ENCODE measurements around the gene SLC17A7. TPM values are rescaled to one million over a fixed set of nuclear protein-coding genes. Genes with fewer than 3 reads are reported as not detected.

Gene SLC17A7
- total RNA-seq, 1 donor from 2014 or later, result 1.6 TPM

GRCh38 chr19:49418511-49418910 is 22.8 kb downstream of the SLC17A7 start:
- intact Hi-C loops (cut with DNase I), result no loop called here
- no peak for DNase-seq (ENCODE audit: low spot score)

GRCh38 chr19:49417088-49417487 is 24.2 kb downstream of the SLC17A7 start:
- DNase-seq (ENCODE audit: low spot score), result no peak
- intact Hi-C loops (cut with DNase I), result no loop called here

DNA sequence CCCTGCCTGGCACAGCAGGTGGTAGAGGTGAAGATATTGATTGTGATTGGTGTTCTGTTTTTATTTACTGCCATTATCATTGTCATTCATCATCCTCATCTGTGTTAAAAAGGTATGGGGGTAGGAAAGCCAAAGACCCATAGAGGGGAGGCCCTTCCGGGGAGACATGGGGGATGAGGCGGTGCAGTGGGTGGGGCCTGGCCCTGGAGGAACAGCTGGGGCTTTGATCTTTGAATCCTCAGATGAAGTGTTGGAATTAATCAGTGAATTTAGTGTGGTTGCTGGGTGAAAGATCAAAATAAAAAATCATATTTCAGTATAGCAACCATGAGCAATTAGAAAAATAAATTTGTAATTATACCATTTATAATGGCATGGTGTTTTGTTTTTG is 25.5 kb downstream of the SLC17A7 start:
- no peak for DNase-seq (ENCODE audit: low spot score)
- intact Hi-C loops (cut with DNase I), result no loop called here

- intact Hi-C loops (cut with DNase I), result no loop called here
- no peak for DNase-seq (ENCODE audit: low spot score)
Observed at GRCh38 chr19:49415102-49415809, 26.1 kb downstream of the SLC17A7 start.

DNA sequence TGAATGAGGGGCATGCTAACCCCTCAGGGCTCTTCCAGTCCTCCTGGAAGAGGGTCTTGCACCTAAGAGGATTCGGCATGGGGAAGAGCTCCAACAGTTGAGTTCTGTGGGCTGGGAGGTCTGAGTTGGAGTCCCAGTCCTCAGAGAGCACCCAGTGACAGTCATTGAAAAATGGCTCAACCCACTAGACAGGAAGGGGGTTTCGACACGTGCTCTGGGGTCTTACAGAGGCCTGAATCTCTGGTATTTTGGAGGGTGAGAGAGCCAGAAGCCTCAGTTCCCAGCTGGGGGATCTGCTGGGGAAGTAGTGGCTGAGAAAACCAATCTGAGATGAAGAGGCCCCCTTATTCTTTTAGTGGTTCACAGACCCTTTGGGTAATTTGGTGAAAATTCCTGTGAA is 27.1 kb downstream of the SLC17A7 start:
- DNase-seq (ENCODE audit: low spot score), result no peak
- intact Hi-C loops (cut with DNase I), result no loop called here

DNA sequence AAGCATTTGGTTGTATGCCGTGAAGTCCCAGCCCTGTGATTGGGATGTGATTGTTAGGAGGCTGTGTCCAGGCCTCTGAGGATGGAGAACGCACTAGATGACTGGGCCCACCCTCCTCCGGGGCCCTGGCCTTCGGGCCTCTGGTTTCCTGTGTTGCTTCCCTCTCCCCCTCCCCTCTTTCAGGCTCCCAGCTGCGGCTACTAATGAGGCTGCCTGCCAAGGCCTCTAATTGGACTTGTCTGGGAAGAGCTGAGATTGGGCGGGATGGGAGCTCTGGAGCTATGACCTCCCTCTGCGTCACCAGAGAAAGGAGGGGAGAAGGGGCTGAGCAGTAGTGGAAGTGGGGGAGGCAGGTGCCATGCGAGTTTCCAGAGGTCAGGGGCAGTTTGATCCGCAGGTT is 28.0 kb downstream of the SLC17A7 start:
- intact Hi-C loops (cut with DNase I), result no loop called here
- DNase-seq (ENCODE audit: low spot score), result no peak

- no peak for DNase-seq (ENCODE audit: low spot score)
- intact Hi-C loops (cut with DNase I), result no loop called here
Observed at GRCh38 chr19:49411681-49412326, 29.5 kb downstream of the SLC17A7 start.

DNA sequence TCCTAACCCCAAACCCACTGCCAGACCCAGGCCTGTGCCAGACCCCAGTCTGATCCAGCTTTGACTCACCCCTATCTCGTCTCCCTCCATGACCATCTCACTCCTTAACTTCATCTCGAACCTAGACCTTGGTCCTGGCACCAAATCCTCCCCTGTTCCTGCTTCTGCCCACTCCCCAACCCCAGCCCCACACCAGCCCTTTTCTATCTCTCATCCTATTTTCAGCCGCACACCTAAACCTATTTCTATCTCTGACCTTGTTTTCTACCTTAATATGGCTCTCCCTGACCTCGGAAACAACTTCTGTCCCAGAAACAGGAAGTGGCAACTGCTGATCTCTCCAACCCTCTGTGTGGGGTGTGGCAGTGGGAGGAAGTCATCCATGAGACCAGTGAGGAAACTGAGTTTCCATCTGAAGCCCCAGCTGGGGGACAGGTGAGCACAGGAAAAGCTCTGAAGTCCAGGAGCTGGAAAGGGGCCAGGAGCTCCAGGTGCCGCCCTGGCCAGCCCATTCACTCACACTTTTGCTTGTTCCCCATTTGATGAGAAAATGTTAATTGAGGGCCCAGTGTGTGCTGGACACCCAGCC is 31.8 kb downstream of the SLC17A7 start:
- intact Hi-C loops (cut with DNase I), result no loop called here
- DNase-seq (ENCODE audit: low spot score), result no peak

DNA sequence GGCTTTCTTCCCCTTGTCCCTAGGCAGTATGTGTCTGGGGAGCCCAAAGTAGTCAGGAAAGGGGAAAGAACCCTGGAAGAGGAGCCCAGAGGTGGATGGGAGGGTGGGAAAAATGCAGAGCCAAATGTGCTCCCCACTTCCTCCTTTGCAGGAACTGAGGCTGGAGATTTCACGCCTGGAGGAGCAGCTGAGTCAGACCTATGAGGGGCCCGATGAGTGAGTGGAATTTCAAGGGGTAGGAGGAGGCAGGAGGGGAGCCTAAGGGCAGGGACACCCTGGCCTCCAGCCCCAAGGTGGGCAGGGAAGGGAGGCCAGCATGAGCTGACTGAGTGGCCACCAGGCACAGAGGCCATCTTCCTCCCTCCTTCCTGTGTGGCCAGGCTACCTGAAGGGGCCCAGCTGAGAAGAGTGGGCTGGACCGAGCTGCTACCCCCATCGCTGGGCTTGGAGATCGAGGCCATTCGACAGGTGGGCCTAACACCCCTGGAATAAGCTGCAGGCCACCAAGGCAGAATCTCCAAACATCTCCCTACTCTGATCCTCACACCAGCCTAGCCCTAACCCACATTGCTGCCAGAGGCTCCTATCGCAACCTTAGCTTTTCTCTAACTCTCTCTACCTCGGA is 32.4 kb downstream of the SLC17A7 start:
- intact Hi-C loops (cut with DNase I), result no loop called here
- no peak for DNase-seq (ENCODE audit: low spot score)

- no peak for DNase-seq (ENCODE audit: low spot score)
- intact Hi-C loops (cut with DNase I), result no loop called here
Observed at GRCh38 chr19:49407482-49408015, 33.8 kb downstream of the SLC17A7 start.

GRCh38 chr19:49407079-49407478 is 34.2 kb downstream of the SLC17A7 start:
- no peak for DNase-seq (ENCODE audit: low spot score)
- intact Hi-C loops (cut with DNase I), result no loop called here

- intact Hi-C loops (cut with DNase I), result no loop called here
- DNase-seq (ENCODE audit: low spot score), result no peak
Observed at GRCh38 chr19:49403404-49404187, 37.7 kb downstream of the SLC17A7 start.

DNA sequence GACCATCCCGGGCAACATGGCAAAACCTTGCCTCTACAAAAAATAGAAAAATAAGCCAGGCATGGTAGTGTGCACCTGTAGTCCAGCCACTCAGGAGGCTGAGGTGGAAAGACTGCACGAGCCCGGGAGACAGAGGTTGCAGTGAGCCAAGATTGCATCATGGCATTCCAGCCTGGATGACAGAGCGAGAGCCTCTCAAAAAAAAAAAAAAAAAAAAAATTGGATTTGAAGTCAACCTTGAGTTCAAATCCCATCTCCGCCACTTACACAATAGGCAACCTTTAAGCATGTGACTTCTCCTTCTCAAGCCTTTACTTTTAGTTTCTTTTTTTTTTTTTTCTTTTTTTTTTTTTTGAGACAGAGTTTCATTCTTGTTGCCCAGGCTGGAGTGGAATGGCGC is 41.3 kb downstream of the SLC17A7 start:
- intact Hi-C loops (cut with DNase I), result no loop called here
- no peak for DNase-seq (ENCODE audit: low spot score)

- intact Hi-C loops (cut with DNase I), result no loop called here
- DNase-seq (ENCODE audit: low spot score), result no peak
Observed at GRCh38 chr19:49398931-49399330, 42.4 kb downstream of the SLC17A7 start.

- no peak for DNase-seq (ENCODE audit: low spot score)
- intact Hi-C loops (cut with DNase I), result no loop called here
Observed at GRCh38 chr19:49398001-49398615, 43.2 kb downstream of the SLC17A7 start.

GRCh38 chr19:49396738-49397505 is 44.4 kb downstream of the SLC17A7 start:
- DNase-seq (ENCODE audit: low spot score), result no peak
- intact Hi-C loops (cut with DNase I), result no loop called here

- DNase-seq (ENCODE audit: low spot score), result no peak
- intact Hi-C loops (cut with DNase I), result no loop called here
Observed at GRCh38 chr19:49395581-49396407, 45.5 kb downstream of the SLC17A7 start.

DNA sequence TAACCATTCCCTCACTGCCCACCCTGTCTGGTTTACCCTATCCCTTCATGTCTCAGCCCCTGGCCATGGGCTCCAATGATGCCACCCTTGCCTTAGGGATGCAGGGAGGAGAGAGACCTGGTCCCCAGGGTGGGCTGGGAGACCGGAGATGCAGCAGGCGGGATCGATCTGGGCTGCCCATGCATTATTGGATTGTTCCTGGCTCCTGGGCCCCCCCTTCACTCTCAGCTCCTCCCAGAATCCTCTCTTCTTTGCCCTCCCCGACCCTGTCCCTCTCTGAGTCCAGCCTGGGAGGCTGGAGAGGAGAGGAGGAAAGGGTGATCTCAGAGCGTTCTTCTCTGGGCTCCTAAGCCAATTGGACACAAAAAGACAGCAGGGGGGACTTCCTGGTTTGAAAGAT is 47.4 kb downstream of the SLC17A7 start:
- intact Hi-C loops (cut with DNase I), result no loop called here
- no peak for DNase-seq (ENCODE audit: low spot score)

Data from cardiac septum (tissue), 1 donor.